OCI-LY3 (cell line): Measurements from ENCODE around the gene SLC23A1.

Experiments
- H2AFZ ChIP-seq: fragments of 200-600, 300-600 bp; shearing (Covaris generic); 2 replicates; pipeline ENCODE4 v1.6.0; 2014; ENCODE audit warnings: antibody characterized with exemption, low read depth, low read length
- H3K27ac ChIP-seq: fragments of 200-600, 300-600 bp; sonication (generic); 2 replicates; pipeline ENCODE4 v1.5.1; 2014; ENCODE audit warnings: mild to moderate bottlenecking, low read length, moderate library complexity, mixed read lengths
- H3K27me3 ChIP-seq: fragments of 200-600, 300-600 bp; sonication (generic); 2 replicates; pipeline ENCODE4 v1.6.1; 2014; ENCODE audit warnings: low read depth, low read length, mixed read lengths
- H3K36me3 ChIP-seq: fragments of 200-600, 300-600 bp; sonication (generic); replicated peaks from 2 replicates; pipeline ENCODE3; 2014; ENCODE audit warnings: low read depth, low read length, mixed read lengths
- H3K4me1 ChIP-seq: fragments of 300-600, 200-600 bp; sonication (generic); 2 replicates; pipeline ENCODE4 v1.6.1; 2014; ENCODE audit warnings: low read length, mixed read lengths
- H3K4me2 ChIP-seq: fragments of 200-600, 300-600 bp; sonication (generic); 2 replicates; pipeline ENCODE4 v1.6.1; 2014; ENCODE audit warnings: low read length, mixed read lengths
- H3K4me3 ChIP-seq: fragments of 300-600, 200-600 bp; sonication (generic); 2 replicates; pipeline ENCODE4 v1.5.1; 2014; ENCODE audit warnings: antibody characterized with exemption, mild to moderate bottlenecking, low read length, moderate library complexity
- H3K79me2 ChIP-seq: fragments of 300-600, 200-600 bp; shearing (Covaris generic); 2 replicates; pipeline ENCODE4 v1.6.1; 2014; ENCODE audit warnings: mild to moderate bottlenecking, low read length, mixed read lengths
- H3K9ac ChIP-seq: fragments of 300-600, 200-600 bp; shearing (Covaris generic); 2 replicates; pipeline ENCODE4 v1.6.0; 2014; ENCODE audit warnings: mild to moderate bottlenecking, low read length, moderate library complexity
- H3K9me3 ChIP-seq: fragments of 200-600, 300-600 bp; shearing (Covaris generic); 2 replicates; pipeline ENCODE4 v1.6.1; 2014; ENCODE audit warnings: low read length, mixed read lengths; ENCODE audit not compliant: insufficient read depth
- H4K20me1 ChIP-seq: fragments of 200-600, 300-600 bp; sonication (generic); 2 replicates; pipeline ENCODE4 v1.6.1; 2016; ENCODE audit warnings: low read length, mixed read lengths; ENCODE audit not compliant: insufficient read depth
- CTCF ChIP-seq: fragments of 200-600, 300-600 bp; sonication (generic); IDR thresholded peaks from 2 replicates; pipeline ENCODE4 v1.5.1; 2014; ENCODE audit warnings: antibody characterized with exemption, low read length, low read depth
- EZH2phosphoT487 ChIP-seq: fragments of 200-600 bp; shearing (Covaris generic); IDR thresholded peaks from 2 replicates; pipeline ENCODE4 v1.6.1; 2018; ENCODE audit warnings: antibody characterized with exemption, mixed run types, low read depth

SLC23A1 gene

GRCh38 chr5:139402561-139403158 is 19.6 kb upstream of the SLC23A1 start:
- Histone ChIP-seq H4K20me1 (no peaks in the 10 kb centered on the region), H3K79me2 (no peaks in the 10 kb centered on the region), H3K4me2 (peak overlapping the region; percentile 99), H3K36me3 (no peaks in the 10 kb centered on the region), H3K27me3 (no peaks in the 10 kb centered on the region), H3K9me3 (no peaks in the 10 kb centered on the region), H3K4me3 (peak overlapping the region; percentile 97), H3K4me1 (peaks cover 48% of the 10 kb centered on the region), H3K27ac (peak overlapping the region; percentile 92; the same call in 1 of the 2 replicates), H3K9ac (peak overlapping the region; percentile 70), H2AFZ (no peak overlapping the region)
- TF ChIP-seq CTCF (peak; percentile 55), EZH2phosphoT487 (no peak)

GRCh38 chr5:139401546-139401945 is 18.4 kb upstream of the SLC23A1 start:
- no peak overlapping the region for H3K27ac ChIP-seq
- H3K79me2 ChIP-seq, result no peaks in the 10 kb centered on the region
- H3K9me3 ChIP-seq, result no peaks in the 10 kb centered on the region
- H3K27me3 ChIP-seq, result no peaks in the 10 kb centered on the region
- no peaks in the 10 kb centered on the region for H4K20me1 ChIP-seq
- H3K4me1 ChIP-seq, result peaks cover 37% of the 10 kb centered on the region
- no peaks in the 10 kb centered on the region for H3K36me3 ChIP-seq
- H3K4me2 ChIP-seq, result no peak overlapping the region
- H3K9ac ChIP-seq, result no peak overlapping the region
- H2AFZ ChIP-seq, result no peak overlapping the region
- TF ChIP-seq CTCF (no peak), EZH2phosphoT487 (no peak)
- H3K4me3 ChIP-seq, result no peak overlapping the region

- Histone ChIP-seq H3K4me2 (peak overlapping the region; percentile 79), H2AFZ (no peak overlapping the region), H3K79me2 (no peaks in the 10 kb centered on the region), H4K20me1 (no peaks in the 10 kb centered on the region), H3K27ac (peak overlapping the region; percentile 81), H3K9ac (peak overlapping the region; percentile 48; the same call in 1 of the 2 replicates), H3K4me1 (peaks cover 28% of the 10 kb centered on the region), H3K4me3 (peak overlapping the region; percentile 58), H3K36me3 (no peaks in the 10 kb centered on the region), H3K9me3 (no peaks in the 10 kb centered on the region), H3K27me3 (no peaks in the 10 kb centered on the region)
- no peak for TF ChIP-seq CTCF
- no peak for TF ChIP-seq EZH2phosphoT487
Measured at GRCh38 chr5:139399501-139400121, 16.5 kb upstream of the SLC23A1 start.

- TF ChIP-seq EZH2phosphoT487, result no peak
- no peak for TF ChIP-seq CTCF
- H3K9me3 ChIP-seq, result no peaks in the 10 kb centered on the region
- H3K79me2 ChIP-seq, result peaks cover 10% of the 10 kb centered on the region
- peaks cover 2% of the 10 kb centered on the region for H3K36me3 ChIP-seq
- H3K4me2 ChIP-seq, result no peak overlapping the region
- no peak overlapping the region for H2AFZ ChIP-seq
- no peak overlapping the region for H3K9ac ChIP-seq
- H3K27me3 ChIP-seq, result no peaks in the 10 kb centered on the region
- H4K20me1 ChIP-seq, result no peaks in the 10 kb centered on the region
- H3K4me1 ChIP-seq, result peaks cover 24% of the 10 kb centered on the region
- H3K27ac ChIP-seq, result no peak overlapping the region
- H3K4me3 ChIP-seq, result no peak overlapping the region
Measured at GRCh38 chr5:139397921-139398320, 14.8 kb upstream of the SLC23A1 start.
